ENCODE data around the gene CABLES2. TPM values are rescaled to one million over a fixed set of nuclear protein-coding genes. Genes with fewer than 3 reads are reported as not detected.

CABLES2 gene
- total RNA-seq, 1 experiment from 2014 or later: 8.9 TPM

GRCh38 chr20:62451156-62451767 is 44.2 kb upstream of the CABLES2 start:
- POLR2A ChIA-PET: no interaction called here
- Histone ChIP-seq H3K4me1 (ENCODE audit: control insufficient read depth in 1 of 2, insufficient read depth in 2 of 2, low read length in 2 of 2) (0 out of 4 replicates have a peak, but pooled peaks cover 0 to 3% of the 10 kb centered on the region in 2 experiments), H3K9me3 (ENCODE audit: control insufficient read depth in 1 of 2, insufficient read depth in 1 of 2, low read depth in 1 of 2, low read length in 2 of 2) (no peaks in the 10 kb centered on the region), H3K27me3 (ENCODE audit: insufficient read depth, low read length) (0 out of 2 replicates have a peak, but pooled peaks cover 4% of the 10 kb centered on the region), H3K9me2 (ENCODE audit: insufficient read depth) (no peaks in the 10 kb centered on the region), H3K4me3 (replicated peaks in 1 of 2; ENCODE audit: low read depth in 1 of 2, low read length in 2 of 2) (no peak overlapping the region), H3K36me3 (ENCODE audit: control insufficient read depth in 1 of 2, insufficient read depth in 2 of 2, low read length in 2 of 2) (no peaks in the 10 kb centered on the region), H3K4me2 (ENCODE audit: low read length) (no peak overlapping the region), H3K9ac (ENCODE audit: low read length) (no peak overlapping the region), H3K79me2 (ENCODE audit: insufficient read depth, low read length) (no peaks in the 10 kb centered on the region), H3K27ac (ENCODE audit: low read depth, low read length) (no peak overlapping the region), H4K20me1 (ENCODE audit: insufficient read depth) (no peaks in the 10 kb centered on the region), H2AFZ (ENCODE audit: low read depth, low read length, poor library complexity, severe bottlenecking) (no peak overlapping the region)
- RAD21 ChIA-PET (ENCODE audit: low non-redundant PET in 1 of 2, low total read pairs in 2 of 2, uncharacterized antibody in 2 of 2, unreplicated experiment in 2 of 2): no interaction called here
- no TSS peak for BruUV-seq (replicated peaks)
- ATAC-seq (no peak), DNase-seq (ENCODE audit: low read depth, low spot score) (no peak)
- intact Hi-C loops (cut with micrococcal nuclease): no loop called here
- no peak for TF ChIP-seq MAX (IDR thresholded peaks at IDR 0.05)
- no peak for TF ChIP-seq ELF1 (IDR thresholded peaks at IDR 0.05; ENCODE audit: borderline replicate concordance, low read depth)
- no peak for TF ChIP-seq POLR2AphosphoS5 (IDR thresholded peaks at IDR 0.05; ENCODE audit: low read depth, low read length)
- TF ChIP-seq EGR1 (IDR thresholded peaks at IDR 0.05; ENCODE audit: low read depth): no peak
- TF ChIP-seq TCF7L2 (IDR thresholded peaks at IDR 0.05; ENCODE audit: borderline replicate concordance, extremely low read depth, insufficient read depth, insufficient read length): no peak
- no peak for TF ChIP-seq CTCF (IDR thresholded peaks at IDR 0.05 in 2 of 3, conservative IDR thresholded peaks at IDR 0.05 in 1 of 3; ENCODE audit: borderline replicate concordance in 1 of 3, insufficient read depth in 1 of 3, low read depth in 2 of 3, low read length in 2 of 3)
- no peak for TF ChIP-seq EZH2phosphoT487 (IDR thresholded peaks at IDR 0.05; ENCODE audit: borderline replicate concordance)
- TF ChIP-seq JUND (IDR thresholded peaks at IDR 0.05): no peak
- no peak for TF ChIP-seq FOSL1 (IDR thresholded peaks at IDR 0.05; ENCODE audit: low read depth)
- TF ChIP-seq CEBPB (IDR thresholded peaks at IDR 0.05; ENCODE audit: low read depth): no peak
- TF ChIP-seq CBX3 (IDR thresholded peaks at IDR 0.05; ENCODE audit: low read depth): no peak
- no peak for TF ChIP-seq ZFX (IDR thresholded peaks at IDR 0.05)
- TF ChIP-seq SP1 (IDR thresholded peaks at IDR 0.05; ENCODE audit: low read depth): no peak
- no peak for TF ChIP-seq ATF3 (IDR thresholded peaks at IDR 0.05)
- no peak for TF ChIP-seq REST (IDR thresholded peaks at IDR 0.05; ENCODE audit: low read depth)
- no peak for TF ChIP-seq ZNF274 (IDR thresholded peaks at IDR 0.05; ENCODE audit: low read depth, low read length)
- no peak for TF ChIP-seq SRF (IDR thresholded peaks at IDR 0.05; ENCODE audit: low read depth)
- TF ChIP-seq SIN3A (IDR thresholded peaks at IDR 0.05; ENCODE audit: low read depth): no peak
- TF ChIP-seq YY1 (IDR thresholded peaks at IDR 0.05; ENCODE audit: extremely low read depth, insufficient replicate concordance, low read depth, low read length): no peak
- CTCF ChIA-PET: no interaction called here
